Neural progenitor cell (in vitro differentiated cells): Measurements from ENCODE around the gene POLDIP2. TPM values are rescaled to one million over a fixed set of nuclear protein-coding genes. Genes with fewer than 3 reads are reported as not detected.

Experiments
- DNase-seq: peaks from one replicate; pipeline ENCODE4 v3.0.0-alpha.2; 2016; ENCODE audit warnings: low spot score
- H2AFZ ChIP-seq: fragments of 200-600 bp; sonication (generic); replicated peaks from 2 replicates; pipeline ENCODE4 v1.6.1; 2016; ENCODE audit warnings: antibody characterized with exemption
- H3F3A ChIP-seq: fragments of 200-600 bp; sonication (generic); 2 replicates; pipeline ENCODE4 v1.6.1; 2016; ENCODE audit warnings: antibody characterized with exemption, low read depth
- H3K27ac ChIP-seq: fragments of 200-600 bp; sonication (generic); 2 replicates; pipeline ENCODE4 v1.5.1; 2016; ENCODE audit warnings: mild to moderate bottlenecking
- H3K27me3 ChIP-seq: fragments of 200-600 bp; sonication (generic); 2 replicates; pipeline ENCODE4 v1.6.1; 2016; ENCODE audit warnings: mild to moderate bottlenecking, moderate library complexity
- H3K36me3 ChIP-seq: fragments of 200-600 bp; sonication (generic); 2 replicates; pipeline ENCODE4 v1.5.1; 2016
- H3K4me1 ChIP-seq: fragments of 200-600 bp; sonication (generic); 2 replicates; pipeline ENCODE4 v1.6.1; 2016; ENCODE audit warnings: mixed run types
- H3K4me2 ChIP-seq: fragments of 200-600 bp; sonication (generic); 2 replicates; pipeline ENCODE4 v1.6.1; 2016
- H3K4me3 ChIP-seq: fragments of 200-600 bp; sonication (generic); 2 replicates; pipeline ENCODE4 v1.5.1; 2016
- H3K79me2 ChIP-seq: fragments of 200-600 bp; sonication (generic); 2 replicates; pipeline ENCODE4 v1.6.1; 2016; ENCODE audit warnings: low read depth
- H3K9ac ChIP-seq: fragments of 200-600 bp; sonication (generic); 2 replicates; pipeline ENCODE4 v1.6.1; 2016
- H3K9me3 ChIP-seq: fragments of 200-600 bp; sonication (generic); 2 replicates; pipeline ENCODE4 v1.5.1; 2016; ENCODE audit warnings: low read depth
- H4K20me1 ChIP-seq: fragments of 200-600 bp; sonication (generic); 2 replicates; pipeline ENCODE4 v1.6.1; 2016; ENCODE audit warnings: low read depth
- H3K27ac Mint-ChIP-seq: 3 replicates; pipeline ENCODE4 v1.8.0; 2021; ENCODE audit warnings: mixed read lengths
- H3K27me3 Mint-ChIP-seq: 2 replicates; pipeline ENCODE4 v1.8.0; 2022; ENCODE audit warnings: low read depth, mild to moderate bottlenecking, inconsistent platforms, moderate library complexity, mixed read lengths; ENCODE audit not compliant: insufficient read depth
- H3K36me3 Mint-ChIP-seq: 3 replicates; pipeline ENCODE4 v1.8.0; 2021; ENCODE audit warnings: mixed read lengths
- H3K4me1 Mint-ChIP-seq: 3 replicates; pipeline ENCODE4 v1.8.0; 2021; ENCODE audit warnings: mixed read lengths
- H3K4me3 Mint-ChIP-seq: 3 replicates; pipeline ENCODE4 v1.8.0; 2021; ENCODE audit warnings: mild to moderate bottlenecking, moderate library complexity, mixed read lengths
- H3K9me3 Mint-ChIP-seq: 3 replicates; pipeline ENCODE4 v1.8.0; 2020; ENCODE audit warnings: mixed read lengths
- EZH2 ChIP-seq: fragments of 200-600 bp; sonication (generic); IDR thresholded peaks from 2 replicates; pipeline ENCODE4 v1.6.1; 2017; ENCODE audit warnings: antibody characterized with exemption, mild to moderate bottlenecking, moderate library complexity
- EZH2phosphoT487 ChIP-seq: fragments of 200-600 bp; sonication (generic); IDR thresholded peaks from 2 replicates; pipeline ENCODE4 v1.6.1; 2017; ENCODE audit warnings: antibody characterized with exemption
- total RNA-seq: library from RNA; depleted of rRNA; stranded (reverse); fragments of >200 nt; gene quantifications from 2 replicates; pipeline ENCODE4 v1.2.3, GENCODE V29; 2015; ENCODE audit warnings: low replicate concordance
- TF ChIP-seq, protein P1 (sequence below): fragments of 200-600 bp; sonication (generic); IDR thresholded peaks from 2 replicates; pipeline ENCODE4 v1.5.1; 2017; ENCODE audit warnings: antibody characterized with exemption, mild to moderate bottlenecking

The POLDIP2 gene
- total RNA-seq, 1 donor from 2014 or later, result 44.6 TPM

DNA sequence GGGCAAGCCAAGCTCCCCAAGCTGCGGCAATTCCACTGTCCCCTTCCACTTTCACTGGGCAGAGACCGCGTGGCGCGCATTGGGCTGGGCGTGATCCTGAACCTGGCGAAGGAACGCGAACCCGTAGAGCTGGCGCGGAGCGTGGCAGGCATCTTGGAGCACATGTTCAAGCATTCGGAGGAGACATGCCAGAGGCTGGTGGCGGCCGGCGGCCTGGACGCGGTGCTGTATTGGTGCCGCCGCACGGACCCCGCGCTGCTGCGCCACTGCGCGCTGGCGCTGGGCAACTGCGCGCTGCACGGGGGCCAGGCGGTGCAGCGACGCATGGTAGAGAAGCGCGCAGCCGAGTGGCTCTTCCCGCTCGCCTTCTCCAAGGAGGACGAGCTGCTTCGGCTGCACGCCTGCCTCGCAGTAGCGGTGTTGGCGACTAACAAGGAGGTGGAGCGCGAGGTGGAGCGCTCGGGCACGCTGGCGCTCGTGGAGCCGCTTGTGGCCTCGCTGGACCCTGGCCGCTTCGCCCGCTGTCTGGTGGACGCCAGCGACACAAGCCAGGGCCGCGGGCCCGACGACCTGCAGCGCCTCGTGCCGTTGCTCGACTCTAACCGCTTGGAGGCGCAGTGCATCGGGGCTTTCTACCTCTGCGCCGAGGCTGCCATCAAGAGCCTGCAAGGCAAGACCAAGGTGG, 24.0 kb upstream of the POLDIP2 start:
- Histone ChIP-seq H4K20me1 (peaks cover 55% of the 10 kb centered on the region), H3K9ac (no peak overlapping the region), H3K4me2 (peak overlapping the region; percentile 76), H3K4me3 (peak overlapping the region; percentile 34), H3K27ac (no peak overlapping the region), H3K27me3 (peaks cover 80% of the 10 kb centered on the region), H3F3A (peaks cover 12% of the 10 kb centered on the region), H3K79me2 (no peaks in the 10 kb centered on the region), H3K36me3 (no peaks in the 10 kb centered on the region), H3K4me1 (no peaks in the 10 kb centered on the region), H2AFZ (peak overlapping the region; percentile 75), H3K9me3 (no peaks in the 10 kb centered on the region)
- H3K36me3 Mint-ChIP-seq, result peaks cover 11% of the 10 kb centered on the region
- peak; percentile 89 for DNase-seq
- H3K4me3 Mint-ChIP-seq, result no peak overlapping the region
- no peak overlapping the region for H3K27ac Mint-ChIP-seq
- H3K9me3 Mint-ChIP-seq, result no peaks in the 10 kb centered on the region
- no peaks in the 10 kb centered on the region for H3K4me1 Mint-ChIP-seq
- peaks cover 4% of the 10 kb centered on the region for H3K27me3 Mint-ChIP-seq
- TF ChIP-seq, protein P1, sequence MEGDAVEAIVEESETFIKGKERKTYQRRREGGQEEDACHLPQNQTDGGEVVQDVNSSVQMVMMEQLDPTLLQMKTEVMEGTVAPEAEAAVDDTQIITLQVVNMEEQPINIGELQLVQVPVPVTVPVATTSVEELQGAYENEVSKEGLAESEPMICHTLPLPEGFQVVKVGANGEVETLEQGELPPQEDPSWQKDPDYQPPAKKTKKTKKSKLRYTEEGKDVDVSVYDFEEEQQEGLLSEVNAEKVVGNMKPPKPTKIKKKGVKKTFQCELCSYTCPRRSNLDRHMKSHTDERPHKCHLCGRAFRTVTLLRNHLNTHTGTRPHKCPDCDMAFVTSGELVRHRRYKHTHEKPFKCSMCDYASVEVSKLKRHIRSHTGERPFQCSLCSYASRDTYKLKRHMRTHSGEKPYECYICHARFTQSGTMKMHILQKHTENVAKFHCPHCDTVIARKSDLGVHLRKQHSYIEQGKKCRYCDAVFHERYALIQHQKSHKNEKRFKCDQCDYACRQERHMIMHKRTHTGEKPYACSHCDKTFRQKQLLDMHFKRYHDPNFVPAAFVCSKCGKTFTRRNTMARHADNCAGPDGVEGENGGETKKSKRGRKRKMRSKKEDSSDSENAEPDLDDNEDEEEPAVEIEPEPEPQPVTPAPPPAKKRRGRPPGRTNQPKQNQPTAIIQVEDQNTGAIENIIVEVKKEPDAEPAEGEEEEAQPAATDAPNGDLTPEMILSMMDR, result peak; percentile 71
- TF ChIP-seq EZH2phosphoT487, result peak; percentile 80
- peak; percentile 69 for TF ChIP-seq EZH2

DNA sequence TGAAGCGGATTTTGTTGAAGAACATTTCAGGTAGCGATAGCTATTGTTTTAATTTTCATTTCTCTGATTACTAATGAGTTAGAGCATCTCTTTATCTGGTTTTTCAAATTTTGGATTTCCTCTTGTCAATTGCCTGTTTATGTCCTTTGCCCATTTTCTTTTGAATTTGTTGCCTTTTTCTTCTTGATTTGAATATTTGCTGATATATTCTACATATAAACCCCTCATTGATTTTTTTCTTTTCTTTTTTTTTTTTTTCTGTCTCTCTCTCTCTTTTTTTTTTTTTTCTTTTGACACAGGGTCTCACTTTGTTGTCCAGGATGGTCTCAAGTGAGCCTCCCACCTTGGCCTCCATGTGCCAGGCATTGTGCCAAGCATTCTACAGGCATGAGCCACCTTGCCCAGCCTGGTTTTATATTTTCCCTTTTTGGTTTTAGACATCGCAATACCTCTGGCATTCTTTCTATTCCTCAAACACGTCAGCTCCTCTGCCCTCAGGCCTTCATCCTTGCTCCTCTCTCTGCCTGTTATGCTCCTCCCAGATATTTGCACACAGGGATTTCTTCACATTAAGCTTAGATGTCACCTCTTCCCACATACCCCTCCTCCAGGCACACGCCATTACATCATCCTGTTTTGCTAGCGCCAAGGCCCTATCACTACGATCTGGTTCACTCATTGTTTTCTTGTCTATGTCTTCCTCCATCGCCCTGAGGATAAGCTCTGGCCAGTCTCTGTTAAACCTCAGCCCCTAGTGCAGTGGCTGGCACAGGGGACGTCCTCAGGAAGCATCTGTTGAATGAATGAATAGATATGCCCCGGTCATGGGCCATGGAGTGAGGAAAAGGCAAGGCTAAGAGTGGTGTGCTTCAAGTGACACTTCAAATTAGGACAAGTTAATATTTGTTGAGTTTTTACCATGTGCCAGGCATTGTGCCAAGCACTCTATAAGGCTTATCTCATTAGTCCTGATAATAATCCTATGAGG, 22.8 kb upstream of the POLDIP2 start:
- Mint-ChIP-seq H3K9me3 (no peaks in the 10 kb centered on the region), H3K4me1 (no peaks in the 10 kb centered on the region), H3K27ac (no peak overlapping the region), H3K27me3 (peaks cover 4% of the 10 kb centered on the region), H3K36me3 (peaks cover 11% of the 10 kb centered on the region), H3K4me3 (no peak overlapping the region)
- no peaks in the 10 kb centered on the region for H3K4me1 ChIP-seq
- H2AFZ ChIP-seq, result no peak overlapping the region
- no peaks in the 10 kb centered on the region for H3K36me3 ChIP-seq
- H4K20me1 ChIP-seq, result peaks cover 47% of the 10 kb centered on the region
- DNase-seq, result no peak
- no peak overlapping the region for H3K4me2 ChIP-seq
- H3K79me2 ChIP-seq, result no peaks in the 10 kb centered on the region
- H3K9ac ChIP-seq, result no peak overlapping the region
- no peak overlapping the region for H3K4me3 ChIP-seq
- no peak for TF ChIP-seq EZH2phosphoT487
- no peak for TF ChIP-seq EZH2
- TF ChIP-seq, protein P1, result no peak
- peaks cover 12% of the 10 kb centered on the region for H3F3A ChIP-seq
- peaks cover 75% of the 10 kb centered on the region for H3K27me3 ChIP-seq
- no peaks in the 10 kb centered on the region for H3K9me3 ChIP-seq
- H3K27ac ChIP-seq, result no peak overlapping the region

DNA sequence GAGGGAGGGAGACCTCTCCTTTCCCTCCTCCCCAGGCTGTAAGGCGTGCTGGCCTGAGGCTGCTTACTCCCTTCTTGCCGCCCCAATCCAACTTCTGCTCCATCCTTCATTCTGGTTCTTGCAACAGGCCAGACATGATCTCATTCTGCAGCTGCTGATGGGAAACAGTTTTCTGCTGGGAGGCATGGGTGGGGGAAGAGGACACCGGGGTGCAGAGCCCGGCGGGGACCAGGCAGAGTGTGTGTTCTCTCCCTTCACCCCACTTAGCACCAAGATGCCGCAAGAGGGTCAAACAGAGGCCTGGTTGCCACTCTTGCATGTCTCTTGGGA, 15.6 kb upstream of the POLDIP2 start:
- peaks cover 8% of the 10 kb centered on the region for H3K36me3 Mint-ChIP-seq
- no peaks in the 10 kb centered on the region for H3K36me3 ChIP-seq
- H3K9me3 ChIP-seq, result no peaks in the 10 kb centered on the region
- peak overlapping the region; percentile 96 for H3K4me2 ChIP-seq
- H3K4me3 ChIP-seq, result peak overlapping the region; percentile 66
- H3K9me3 Mint-ChIP-seq, result no peaks in the 10 kb centered on the region
- no peak overlapping the region for H3K9ac ChIP-seq
- peaks cover 32% of the 10 kb centered on the region for H3K4me1 Mint-ChIP-seq
- no peak overlapping the region for H3K27ac ChIP-seq
- H3K27me3 ChIP-seq, result peaks cover 40% of the 10 kb centered on the region
- peaks cover 7% of the 10 kb centered on the region for H3K27me3 Mint-ChIP-seq
- H2AFZ ChIP-seq, result no peak overlapping the region
- H3K4me3 Mint-ChIP-seq, result peak overlapping the region; percentile 88
- H4K20me1 ChIP-seq, result peaks cover 37% of the 10 kb centered on the region
- no peak overlapping the region for H3K27ac Mint-ChIP-seq
- DNase-seq, result no peak
- TF ChIP-seq, protein P1, result no peak
- no peak for TF ChIP-seq EZH2phosphoT487
- H3F3A ChIP-seq, result peaks cover 39% of the 10 kb centered on the region
- H3K4me1 ChIP-seq, result peaks cover 13% of the 10 kb centered on the region
- no peaks in the 10 kb centered on the region for H3K79me2 ChIP-seq
